Gastrocnemius medialis (tissue), 4 donors: Measurements from ENCODE around the gene LDAH. TPM values are rescaled to one million over a fixed set of nuclear protein-coding genes. Genes with fewer than 3 reads are reported as not detected.
A peak's percentile ranks its signal among the peaks of the same experiment; 100 is the strongest.

ENCODE experiments used
- ATAC-seq, 2 donors: fragments of 150-250 bp; one replicate each; pipeline ENCODE4 v1.9.1; 2016
- DNase-seq, 2 donors: peaks; one replicate each; pipeline ENCODE4 v3.0.0-alpha.2; 2019
- H3K27ac ChIP-seq, 4 donors: fragments of 200-600 bp; sonication (generic); 1 replicate in 1 of 4; 2 replicates in 3 of 4; pipeline ENCODE4 v1.5.1; 2016 to 2018; ENCODE audit warnings: mild to moderate bottlenecking in 2 of 4, moderate library complexity in 1 of 4
- H3K27me3 ChIP-seq, 3 donors: fragments of 200-600 bp; sonication (generic) in 2 of 3; 1 replicate in 1 of 3; 2 replicates in 2 of 3; pipeline versions ENCODE4 v1.5.1 to v1.6.0; 2016 to 2019; ENCODE audit warnings: mild to moderate bottlenecking in 1 of 3, moderate library complexity in 1 of 3
- H3K36me3 ChIP-seq, 2 donors: fragments of 200-600 bp; sonication (generic) in 1 of 2; one replicate each; pipeline ENCODE4 v1.5.1; 2017 to 2018
- H3K4me1 ChIP-seq, 2 donors: fragments of 200-600 bp; sonication (generic) in 1 of 2; one replicate each; pipeline ENCODE4 v1.5.1; 2016 to 2017; ENCODE audit warnings: mild to moderate bottlenecking in 2 of 2
- H3K4me3 ChIP-seq, 4 donors: fragments of 200-600 bp; sonication (generic) in 3 of 4; 1 replicate in 1 of 4; 2 replicates in 3 of 4; pipeline ENCODE4 v1.5.1; 2016 to 2019; ENCODE audit warnings: mild to moderate bottlenecking in 2 of 4
- H3K9me3 ChIP-seq, 3 donors: fragments of 200-600 bp; sonication (generic) in 2 of 3; 1 replicate in 1 of 3; 2 replicates in 2 of 3; pipeline ENCODE4 v1.5.1; 2016 to 2019
- CTCF ChIP-seq, 5 experiments: fragments of 450-650 bp in 3 of 5; fragments of 200-600 bp in 2 of 5; sonication (generic) in 2 of 5; IDR thresholded peaks in 4 of 5; conservative IDR thresholded peaks in 1 of 5; 1 replicate in 4 of 5; 2 replicates in 1 of 5; pipeline ENCODE4 v1.5.1; 2016 to 2019; ENCODE audit warnings: antibody characterized with exemption in 5 of 5, mild to moderate bottlenecking in 3 of 5, moderate library complexity in 3 of 5
- POLR2A ChIP-seq, 2 donors: fragments of 450-650 bp; IDR thresholded peaks; one replicate each; pipeline ENCODE4 v1.6.1; 2017; ENCODE audit warnings: antibody characterized with exemption in 2 of 2, mild to moderate bottlenecking in 2 of 2, moderate library complexity in 2 of 2
- in situ Hi-C, 4 donors: fragments of 200-750 bp; cut with MboI; loops; one replicate each; pipeline versions ENCODE4 v1.15.0 to v1.8.0; 2017; ENCODE audit warnings: low sequenced_read_pairs in 4 of 4
- intact Hi-C: fragments of 100-400 bp; cut with DNase I; formaldehyde crosslinking; loops from one replicate; pipeline ENCODE4 v1.15.1; 2023; ENCODE audit warnings: low total_unique reads
- total RNA-seq, 4 donors: library from RNA; depleted of rRNA; stranded (reverse); fragments of >200 nt; gene quantifications; one replicate each; pipeline versions ENCODE4 v1.1.0 to v1.2.3, GENCODE V29; 2016

The LDAH gene
- total RNA-seq, 4 donors from 2014 or later: 0.97 to 2.2 (median 1.4) TPM

DNA sequence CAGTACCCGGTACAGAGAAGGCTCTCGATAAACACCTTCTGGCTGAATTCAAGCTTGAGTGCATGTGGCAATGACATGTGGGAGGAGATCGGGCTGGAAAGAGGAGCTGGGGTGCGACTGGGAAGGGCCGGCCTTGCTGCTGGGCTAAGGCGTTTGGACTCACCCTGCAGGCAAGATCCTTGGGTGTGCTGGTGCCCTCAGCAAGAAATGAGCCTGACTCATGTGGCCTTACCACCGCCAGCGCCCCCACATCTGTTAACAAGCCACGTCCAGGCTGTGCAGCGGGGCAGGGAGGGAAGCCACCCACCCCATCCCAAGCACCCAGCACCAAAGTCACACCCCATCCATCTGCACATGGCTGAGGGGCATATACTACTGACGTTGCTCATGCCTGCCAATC lies 173.3 kb downstream of the LDAH start:
- no peaks in the 10 kb centered on the region for H3K9me3 ChIP-seq
- in situ Hi-C loops (loop anchor here in 2 of 4 donors (10.0 to 25.0 kb wide), 2 partner anchors 295 to 587 kb away; partner anchors contain the start of genes LAPTM4A (in 1 of the 2) and PUM2 (in 1 of the 2)), intact Hi-C loops (no loop called here)
- peak overlapping the region in 2 of 4 donors; percentile 92 to 99 for H3K4me3 ChIP-seq
- TF ChIP-seq POLR2A (IDR thresholded peaks at IDR 0.05) (no peak), CTCF (IDR thresholded peaks at IDR 0.05 in 4 of 5, conservative IDR thresholded peaks at IDR 0.05 in 1 of 5) (no peak)
- peaks cover 15 to 18% of the 10 kb centered on the region in 2 donors for H3K4me1 ChIP-seq
- H3K27ac ChIP-seq: no peak overlapping the region
- ATAC-seq (no peak), DNase-seq (no peak)
- H3K36me3 ChIP-seq: peaks cover 0 to 10% of the 10 kb centered on the region in 2 donors
- H3K27me3 ChIP-seq: no peaks in the 10 kb centered on the region

- no peaks in the 10 kb centered on the region for H3K9me3 ChIP-seq
- H3K4me3 ChIP-seq: no peak overlapping the region
- TF ChIP-seq CTCF (IDR thresholded peaks at IDR 0.05 in 4 of 5, conservative IDR thresholded peaks at IDR 0.05 in 1 of 5): no peak
- TF ChIP-seq POLR2A (IDR thresholded peaks at IDR 0.05): no peak
- DNase-seq: no peak
- in situ Hi-C loops (loop anchor here in 2 of 4 donors (10.0 to 25.0 kb wide), 2 partner anchors 294 to 587 kb away; partner anchors contain the start of genes LAPTM4A (in 1 of the 2) and PUM2 (in 1 of the 2)), intact Hi-C loops (no loop called here)
- no peak for ATAC-seq
- H3K27me3 ChIP-seq: no peaks in the 10 kb centered on the region
- no peak overlapping the region for H3K27ac ChIP-seq
- H3K36me3 ChIP-seq: peaks cover 0 to 16% of the 10 kb centered on the region in 2 donors
- H3K4me1 ChIP-seq: peaks cover 15 to 18% of the 10 kb centered on the region in 2 donors
Measured at GRCh38 chr2:20648831-20649230, 174.1 kb downstream of the LDAH start.

- H3K27ac ChIP-seq: no peak overlapping the region
- DNase-seq: no peak
- no peak overlapping the region for H3K4me3 ChIP-seq
- H3K4me1 ChIP-seq: peaks cover 15 to 18% of the 10 kb centered on the region in 2 donors
- no peaks in the 10 kb centered on the region for H3K27me3 ChIP-seq
- TF ChIP-seq CTCF (IDR thresholded peaks at IDR 0.05 in 4 of 5, conservative IDR thresholded peaks at IDR 0.05 in 1 of 5) (no peak), POLR2A (IDR thresholded peaks at IDR 0.05) (no peak)
- H3K9me3 ChIP-seq: no peaks in the 10 kb centered on the region
- in situ Hi-C loops (loop anchor here in 2 of 4 donors (10.0 to 25.0 kb wide), 2 partner anchors 293 to 586 kb away; partner anchors contain the start of genes LAPTM4A (in 1 of the 2) and PUM2 (in 1 of the 2)), intact Hi-C loops (no loop called here)
- ATAC-seq: no peak
- H3K36me3 ChIP-seq: peaks cover 0 to 19% of the 10 kb centered on the region in 2 donors
Measured at GRCh38 chr2:20648206-20648605, 174.7 kb downstream of the LDAH start.

GRCh38 chr2:20647738-20648137 lies 175.2 kb downstream of the LDAH start:
- H3K27ac ChIP-seq: no peak overlapping the region
- in situ Hi-C loops (loop anchor here in 2 of 4 donors (10.0 to 25.0 kb wide), 2 partner anchors 293 to 585 kb away; partner anchors contain the start of genes LAPTM4A (in 1 of the 2) and PUM2 (in 1 of the 2)), intact Hi-C loops (no loop called here)
- H3K4me3 ChIP-seq: no peak overlapping the region
- TF ChIP-seq POLR2A (IDR thresholded peaks at IDR 0.05): no peak
- TF ChIP-seq CTCF (IDR thresholded peaks at IDR 0.05 in 4 of 5, conservative IDR thresholded peaks at IDR 0.05 in 1 of 5): no peak
- no peaks in the 10 kb centered on the region for H3K27me3 ChIP-seq
- no peak for DNase-seq
- ATAC-seq: no peak
- peaks cover 0 to 20% of the 10 kb centered on the region in 2 donors for H3K36me3 ChIP-seq
- H3K4me1 ChIP-seq: peaks cover 15 to 18% of the 10 kb centered on the region in 2 donors
- no peaks in the 10 kb centered on the region for H3K9me3 ChIP-seq
